Stimulated activated CD4-positive, alpha-beta T cell treated with anti-CD3 and anti-CD28 coated beads, TNF-alpha, amount 100 ng/mL, for 48 hours (primary cell): ENCODE data around the gene AGPAT2.

ENCODE experiments used
- DNase-seq, 3 donors: peaks; one replicate each; pipeline ENCODE4 v3.0.0-alpha.2; 2020; ENCODE audit warnings: low read depth in 3 of 3

AGPAT2 gene

GRCh38 chr9:136673975-136674785, 13.1 kb downstream of the AGPAT2 start:
- DNase-seq = no peak

DNA sequence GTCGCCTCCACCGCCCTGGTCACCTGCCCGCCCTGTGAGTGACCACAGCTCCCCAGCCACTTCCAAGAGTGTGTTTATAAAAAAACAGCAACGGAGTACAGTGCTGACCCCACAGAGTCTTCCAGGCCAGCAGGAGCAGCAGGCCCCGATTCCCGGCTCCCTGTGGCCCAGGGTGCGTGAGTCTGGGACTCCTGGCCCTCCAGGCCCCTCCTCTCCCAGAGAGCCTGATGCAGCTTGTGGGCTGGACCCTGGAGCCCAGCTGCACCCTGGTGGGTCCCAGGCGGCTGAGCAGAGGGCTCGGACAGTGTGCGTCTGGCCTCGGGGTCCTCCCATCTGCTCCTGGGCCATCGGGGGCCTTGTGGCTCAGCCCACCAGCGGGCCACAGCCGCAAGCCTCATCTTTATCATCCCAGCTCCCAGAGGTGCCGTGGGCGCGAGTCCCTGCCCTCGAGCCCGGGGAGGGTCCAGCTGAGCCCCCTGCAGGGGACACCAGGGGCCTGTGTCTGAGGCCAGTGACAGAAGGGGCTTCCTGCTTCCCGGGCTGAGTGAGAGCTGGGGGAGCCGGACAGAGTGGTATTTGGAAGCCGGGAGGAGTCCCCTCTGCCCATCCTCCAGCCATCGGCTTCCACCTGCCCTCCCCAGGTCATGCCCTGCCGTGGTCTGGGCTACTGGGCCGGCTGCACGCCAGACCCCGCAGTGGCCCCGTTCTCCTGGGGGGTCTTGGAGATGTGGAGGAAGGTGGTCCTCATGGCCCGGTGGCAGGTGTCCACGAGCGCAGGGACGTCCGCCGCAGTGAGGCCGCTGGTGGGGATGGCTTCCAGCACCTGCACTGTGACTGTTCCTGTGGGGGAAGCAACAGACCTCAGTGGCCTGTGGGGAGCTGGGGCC, 13.9 kb downstream of the AGPAT2 start:
- DNase-seq = no peak

DNA sequence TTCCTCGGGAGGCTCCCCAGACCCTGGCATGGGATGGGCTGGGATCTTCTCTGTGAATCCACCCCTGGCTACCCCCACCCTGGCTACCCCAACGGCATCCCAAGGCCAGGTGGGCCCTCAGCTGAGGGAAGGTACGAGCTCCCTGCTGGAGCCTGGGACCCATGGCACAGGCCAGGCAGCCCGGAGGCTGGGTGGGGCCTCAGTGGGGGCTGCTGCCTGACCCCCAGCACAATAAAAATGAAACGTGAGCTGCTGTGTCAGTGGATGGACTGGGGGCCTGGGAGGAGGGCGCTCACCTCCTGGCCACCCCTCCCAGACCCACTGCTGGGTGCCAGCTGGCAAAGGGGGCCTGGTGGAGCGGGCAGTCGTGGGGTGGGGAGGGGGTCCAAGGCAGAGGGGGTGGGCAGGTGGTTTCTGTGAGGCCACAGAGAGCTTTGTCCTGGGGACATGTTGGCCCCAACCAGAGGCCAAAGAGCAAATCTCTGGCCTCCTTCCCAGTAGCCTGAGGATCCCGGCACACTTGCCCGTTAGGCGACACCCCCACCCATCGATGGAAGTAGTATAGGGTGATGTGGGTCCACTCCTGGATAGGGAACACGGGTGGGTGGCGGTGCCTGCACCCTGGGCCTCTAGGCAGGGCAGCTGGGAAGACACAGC, 14.7 kb downstream of the AGPAT2 start:
- no peak for DNase-seq

GRCh38 chr9:136671646-136672430, 15.4 kb downstream of the AGPAT2 start:
- DNase-seq = no peak

GRCh38 chr9:136671254-136671614, 16.0 kb downstream of the AGPAT2 start:
- DNase-seq = no peak

GRCh38 chr9:136670576-136671253, 16.5 kb downstream of the AGPAT2 start:
- no peak for DNase-seq

DNA sequence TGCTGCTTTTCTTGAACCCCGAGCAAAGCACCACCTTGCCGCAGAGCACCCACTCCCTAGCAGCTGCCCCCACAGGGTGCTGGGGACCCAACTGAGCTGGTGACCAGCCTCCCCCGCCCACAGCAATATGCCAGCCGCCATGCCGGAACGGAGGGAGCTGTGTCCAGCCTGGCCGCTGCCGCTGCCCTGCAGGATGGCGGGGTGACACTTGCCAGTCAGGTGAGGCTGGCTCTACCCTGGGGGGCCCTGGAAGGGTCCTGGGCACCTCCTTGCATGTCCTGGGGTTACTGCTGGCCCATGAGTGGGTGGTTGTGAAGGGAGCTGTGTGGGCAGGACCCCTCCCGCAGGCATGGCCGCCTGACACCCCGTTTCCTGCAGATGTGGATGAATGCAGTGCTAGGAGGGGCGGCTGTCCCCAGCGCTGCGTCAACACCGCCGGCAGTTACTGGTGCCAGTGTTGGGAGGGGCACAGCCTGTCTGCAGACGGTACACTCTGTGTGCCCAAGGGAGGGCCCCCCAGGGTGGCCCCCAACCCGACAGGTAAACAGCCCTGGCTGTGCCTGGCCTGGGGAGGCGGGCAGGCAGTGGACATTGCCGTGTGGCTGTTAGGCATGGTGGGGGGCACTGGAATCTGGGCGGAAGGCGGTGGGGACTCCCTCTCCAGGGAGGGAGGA, 17.3 kb downstream of the AGPAT2 start:
- DNase-seq = no peak

- DNase-seq = no peak
Observed at GRCh38 chr9:136668983-136669790, 18.1 kb downstream of the AGPAT2 start.

DNA sequence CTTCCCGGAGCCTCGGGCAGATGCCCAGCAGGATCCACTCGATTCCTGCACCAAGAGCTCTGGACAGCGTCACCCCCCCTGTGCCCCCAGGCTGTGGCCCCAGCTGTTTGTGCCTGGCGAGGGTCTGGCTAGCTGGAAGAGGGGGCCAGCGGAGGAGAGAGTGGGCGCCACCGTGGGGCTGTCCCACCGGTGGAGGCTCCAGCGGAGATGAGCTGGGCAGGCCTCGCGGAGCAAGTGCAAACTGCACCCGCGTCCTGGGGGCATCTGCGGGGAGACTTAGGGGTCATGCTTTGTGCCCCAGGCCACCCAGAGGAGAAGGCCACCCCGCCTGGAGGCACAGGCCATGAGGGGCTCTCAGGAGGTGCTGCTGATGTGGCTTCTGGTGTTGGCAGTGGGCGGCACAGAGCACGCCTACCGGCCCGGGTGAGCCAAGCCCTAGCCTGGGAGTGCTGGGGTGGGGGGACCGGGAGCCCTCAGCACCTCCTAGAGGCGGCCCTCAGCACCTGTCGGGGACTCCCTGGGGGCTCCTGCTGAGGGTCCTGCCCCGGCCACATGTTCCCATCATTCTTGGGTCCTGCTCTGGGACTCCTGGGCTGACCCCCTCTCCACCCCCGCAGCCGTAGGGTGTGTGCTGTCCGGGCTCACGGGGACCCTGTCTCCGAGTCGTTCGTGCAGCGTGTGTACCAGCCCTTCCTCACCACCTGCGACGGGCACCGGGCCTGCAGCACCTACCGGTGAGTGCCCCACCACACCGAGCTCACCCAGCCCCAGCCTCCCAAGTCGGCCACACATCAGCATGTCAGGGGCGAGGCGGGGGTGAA, 19.1 kb downstream of the AGPAT2 start:
- no peak for DNase-seq

DNA sequence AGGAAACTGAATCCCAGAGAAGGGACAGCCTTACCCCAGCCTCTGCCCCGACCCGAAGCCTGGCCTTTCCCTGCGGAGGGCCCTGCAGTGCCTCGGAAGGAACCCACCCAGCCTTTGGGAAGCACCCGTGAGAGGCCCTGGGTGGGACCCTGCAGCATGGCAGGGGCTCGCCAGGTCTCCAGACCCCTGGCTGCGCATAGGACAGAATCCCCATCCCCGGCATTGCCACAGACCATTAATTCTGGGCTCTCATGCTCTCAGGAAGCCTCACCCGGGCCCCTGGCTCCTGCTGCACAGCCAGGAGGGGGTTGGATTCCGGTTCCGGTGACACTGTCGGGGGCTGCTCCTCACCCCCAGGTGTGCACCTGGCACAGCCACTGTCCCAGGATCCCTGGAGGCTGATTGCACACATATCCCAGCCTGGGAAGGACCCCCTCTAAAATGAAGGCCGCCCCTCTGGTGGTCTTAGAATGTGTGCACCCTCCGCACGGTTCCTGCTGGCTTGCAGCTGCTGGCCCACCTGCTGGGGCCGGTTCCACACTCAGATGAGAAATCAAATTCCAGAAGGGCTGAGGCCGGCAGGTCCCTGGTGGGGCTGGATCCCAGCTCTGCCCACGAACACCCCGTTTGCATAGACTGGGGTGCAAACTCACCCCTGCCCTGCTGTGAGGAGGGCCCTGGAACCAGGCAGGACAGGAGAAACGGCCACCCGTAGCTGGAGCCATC, 19.9 kb downstream of the AGPAT2 start:
- DNase-seq = no peak

DNA sequence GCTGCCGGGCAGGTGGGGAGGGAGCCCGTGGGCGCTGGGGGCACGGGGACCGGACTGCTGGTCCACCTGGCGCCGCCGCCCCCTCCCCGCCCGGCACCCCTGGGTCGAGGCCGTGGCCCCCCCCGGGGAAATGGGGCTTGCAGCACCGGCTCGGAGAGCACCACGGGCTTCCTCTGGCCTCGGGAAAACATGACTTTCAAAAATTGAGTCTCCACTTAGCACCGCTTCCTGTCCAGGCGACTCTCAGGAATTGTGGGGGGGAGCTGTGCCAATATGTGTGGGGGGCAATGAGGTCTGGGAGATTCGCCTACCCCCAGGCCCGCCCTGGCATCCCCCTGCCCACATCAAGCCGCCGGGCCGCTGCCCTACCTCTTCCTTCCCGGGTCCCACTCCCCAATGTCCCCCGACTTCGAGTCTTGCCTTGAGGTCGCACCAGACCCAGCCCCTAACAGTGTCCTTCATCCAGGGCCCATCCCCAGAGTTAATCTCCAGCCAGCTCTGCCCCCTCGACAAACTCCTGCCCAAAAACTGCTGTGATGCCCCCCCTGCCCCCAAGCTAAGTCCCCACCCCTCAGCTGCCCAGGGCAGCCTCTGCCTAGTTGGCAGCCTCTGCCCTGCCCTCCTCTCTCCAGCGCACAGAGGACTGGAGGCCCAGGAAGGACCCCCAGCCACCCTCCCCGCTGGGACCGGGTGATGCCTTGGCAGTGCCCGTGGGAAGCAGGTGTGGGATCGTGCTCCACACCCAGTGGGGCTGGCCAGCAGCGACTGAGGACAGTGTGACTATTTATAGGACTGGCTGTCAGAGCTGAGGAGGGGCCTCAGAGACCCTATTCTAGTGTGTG, 20.7 kb downstream of the AGPAT2 start:
- DNase-seq = no peak

- no peak for DNase-seq
Observed at GRCh38 chr9:136665704-136666371, 21.4 kb downstream of the AGPAT2 start.

DNA sequence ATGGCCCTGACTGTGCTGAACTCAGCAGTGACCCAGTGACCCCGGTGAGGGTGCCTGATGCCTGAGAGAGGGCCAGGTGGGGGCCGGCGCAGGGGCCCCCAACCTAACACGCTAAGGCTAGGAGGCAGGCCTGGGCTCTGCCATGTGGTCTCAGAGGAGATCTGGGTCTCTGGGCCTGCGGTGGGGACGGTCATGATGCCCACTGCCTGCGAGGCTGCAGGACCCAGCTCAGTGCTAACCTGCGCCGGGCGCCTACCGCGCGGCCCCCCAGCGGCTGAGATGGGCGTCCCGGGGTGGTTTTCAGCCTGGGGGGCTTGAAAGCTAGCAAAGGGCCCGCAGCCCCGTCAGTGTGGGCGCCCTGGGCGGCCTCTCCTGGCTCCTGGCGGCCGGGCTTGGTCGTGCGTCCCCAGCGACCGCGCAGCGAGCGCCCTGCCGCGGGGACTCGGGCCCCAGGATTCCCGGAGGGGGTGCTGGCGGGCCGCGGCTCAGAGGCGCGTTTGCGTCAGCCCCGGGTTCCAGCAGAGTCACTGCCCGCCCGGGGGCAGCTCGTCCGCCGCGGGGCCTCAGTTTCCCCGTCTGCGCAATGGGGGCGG, 22.1 kb downstream of the AGPAT2 start:
- no peak for DNase-seq

- DNase-seq = no peak
Observed at GRCh38 chr9:136664000-136664915, 23.0 kb downstream of the AGPAT2 start.
